H9 (cell line): ENCODE data around the gene CFAP47. TPM values are rescaled to one million over a fixed set of nuclear protein-coding genes. Genes with fewer than 3 reads are reported as not detected.

ENCODE experiments used
- DNase-seq: peaks from one replicate; pipeline ENCODE4 v3.0.0-alpha.2; 2017
- H2AFZ ChIP-seq: one replicate; pipeline ENCODE4 v1.6.1; 2013; ENCODE audit warnings: mild to moderate bottlenecking, low read length, control low read depth, moderate library complexity
- H2AK5ac ChIP-seq: 2 replicates; pipeline ENCODE4 v1.6.1; 2013; ENCODE audit warnings: low read length, control low read depth, mixed read lengths; ENCODE audit not compliant: insufficient read length
- H2BK120ac ChIP-seq: one replicate; pipeline ENCODE4 v1.6.1; 2013; ENCODE audit warnings: low read depth, mild to moderate bottlenecking, low read length, control low read depth, inconsistent platforms; ENCODE audit not compliant: poor library complexity, severe bottlenecking
- H2BK12ac ChIP-seq: 2 replicates; pipeline ENCODE4 v1.6.1; 2013; ENCODE audit warnings: low read length, control low read depth, mixed read lengths, low read depth; ENCODE audit not compliant: insufficient read length
- H2BK15ac ChIP-seq: 2 replicates; pipeline ENCODE4 v1.6.1; 2013; ENCODE audit warnings: low read depth, low read length, control low read depth
- H2BK20ac ChIP-seq: one replicate; pipeline ENCODE4 v1.6.1; 2013; ENCODE audit warnings: low read depth, mild to moderate bottlenecking, low read length, control low read depth, inconsistent platforms; ENCODE audit not compliant: poor library complexity, severe bottlenecking
- H2BK5ac ChIP-seq: 2 replicates; pipeline ENCODE4 v1.6.1; 2013; ENCODE audit warnings: low read length, control low read depth, mixed read lengths; ENCODE audit not compliant: insufficient read length
- H3K14ac ChIP-seq: 2 replicates; pipeline ENCODE4 v1.6.1; 2013; ENCODE audit warnings: low read length, control low read depth; ENCODE audit not compliant: insufficient read depth
- H3K18ac ChIP-seq: 2 replicates; pipeline ENCODE4 v1.6.1; 2013; ENCODE audit warnings: low read depth, mild to moderate bottlenecking, mixed read lengths, low read length, control low read depth; ENCODE audit not compliant: insufficient read length
- H3K23ac ChIP-seq: 2 replicates; pipeline ENCODE4 v1.6.1; 2013; ENCODE audit warnings: low read length, control low read depth, mixed read lengths, low read depth; ENCODE audit not compliant: insufficient read length
- H3K23me2 ChIP-seq: 2 replicates; pipeline ENCODE4 v1.6.1; 2013; ENCODE audit warnings: low read depth, mild to moderate bottlenecking, mixed read lengths, low read length, control low read depth; ENCODE audit not compliant: insufficient read length, poor library complexity, severe bottlenecking
- H3K27ac ChIP-seq: 2 replicates; pipeline ENCODE4 v1.5.1; 2013; ENCODE audit warnings: low read length, control low read depth, mixed read lengths, low read depth; ENCODE audit not compliant: insufficient read length
- H3K27me3 ChIP-seq: 2 replicates; pipeline ENCODE4 v1.6.1; 2013; ENCODE audit warnings: low read length, control low read depth, inconsistent platforms; ENCODE audit not compliant: insufficient read depth
- H3K4ac ChIP-seq: 2 replicates; pipeline ENCODE4 v1.6.1; 2013; ENCODE audit warnings: low read depth, mild to moderate bottlenecking, control low read depth, inconsistent platforms, low read length, moderate library complexity
- H3K4me1 ChIP-seq: 2 replicates; pipeline ENCODE4 v1.6.1; 2013; ENCODE audit warnings: low read length, control low read depth, inconsistent platforms; ENCODE audit not compliant: insufficient read depth
- H3K4me2 ChIP-seq: 2 replicates; pipeline ENCODE4 v1.6.1; 2013; ENCODE audit warnings: low read length, control low read depth, mixed read lengths; ENCODE audit not compliant: insufficient read length, insufficient read depth
- H3K56ac ChIP-seq: 2 replicates; pipeline ENCODE4 v1.6.1; 2013; ENCODE audit warnings: low read depth, mild to moderate bottlenecking, mixed read lengths, low read length, control low read depth; ENCODE audit not compliant: insufficient read length
- H3K79me1 ChIP-seq: 2 replicates; pipeline ENCODE4 v1.6.1; 2013; ENCODE audit warnings: low read depth, mild to moderate bottlenecking, moderate library complexity, low read length, control low read depth, inconsistent platforms; ENCODE audit not compliant: insufficient read depth, poor library complexity, severe bottlenecking
- H3K79me2 ChIP-seq: 2 replicates; pipeline ENCODE4 v1.6.1; 2013; ENCODE audit warnings: low read length, control low read depth, inconsistent platforms; ENCODE audit not compliant: insufficient read depth
- H3K9ac ChIP-seq: 2 replicates; pipeline ENCODE4 v1.6.1; 2013; ENCODE audit warnings: low read length, control low read depth, mixed read lengths; ENCODE audit not compliant: insufficient read length; ENCODE audit errors: extremely low read depth
- H3K9me3 ChIP-seq: one replicate; pipeline ENCODE4 v1.6.1; 2013; ENCODE audit warnings: low read depth, low read length, inconsistent platforms; ENCODE audit not compliant: control insufficient read depth
- H3T11ph ChIP-seq: one replicate; pipeline ENCODE4 v1.6.1; 2013; ENCODE audit warnings: mild to moderate bottlenecking, low read length, control low read depth, inconsistent platforms
- H4K20me1 ChIP-seq: one replicate; pipeline ENCODE4 v1.6.1; 2013; ENCODE audit not compliant: control insufficient read depth, insufficient read length, insufficient read depth
- H4K5ac ChIP-seq: 2 replicates; pipeline ENCODE4 v1.6.1; 2013; ENCODE audit warnings: low read depth, mild to moderate bottlenecking, mixed read lengths, low read length, control low read depth; ENCODE audit not compliant: insufficient read length
- H4K8ac ChIP-seq: replicated peaks from 2 replicates; pipeline ENCODE4 v1.6.1; 2013; ENCODE audit warnings: low read length, control low read depth, mixed read lengths, low read depth; ENCODE audit not compliant: insufficient read length
- H4K91ac ChIP-seq: 2 replicates; pipeline ENCODE4 v1.6.1; 2013; ENCODE audit warnings: low read depth, mild to moderate bottlenecking, moderate library complexity, mixed read lengths, low read length, control low read depth; ENCODE audit not compliant: insufficient read length
- H3K27ac Mint-ChIP-seq, 3 experiments: 2 replicates in 2 of 3; 3 replicates in 1 of 3; pipeline ENCODE4 v1.8.0; 2020 to 2021; ENCODE audit warnings: mixed read lengths in 3 of 3, mild to moderate bottlenecking in 1 of 3, moderate library complexity in 1 of 3
- H3K27me3 Mint-ChIP-seq: 2 replicates; pipeline ENCODE4 v1.8.0; 2021; ENCODE audit warnings: low read depth, mild to moderate bottlenecking, moderate library complexity, mixed read lengths
- H3K36me3 Mint-ChIP-seq, 3 experiments: 2 replicates in 2 of 3; 3 replicates in 1 of 3; pipeline ENCODE4 v1.8.0; 2020 to 2021; ENCODE audit warnings: low read depth in 3 of 3, mixed read lengths in 3 of 3; ENCODE audit not compliant: insufficient read depth in 1 of 3
- H3K4me1 Mint-ChIP-seq, 2 experiments: 2 replicates each; pipeline ENCODE4 v1.8.0; 2020; ENCODE audit warnings: mixed read lengths in 2 of 2
- H3K4me3 Mint-ChIP-seq, 2 experiments: 2 replicates in 1 of 2; 3 replicates in 1 of 2; pipeline ENCODE4 v1.8.0; 2020 to 2021; ENCODE audit warnings: mild to moderate bottlenecking in 2 of 2, mixed read lengths in 2 of 2, moderate library complexity in 1 of 2
- H3K9me3 Mint-ChIP-seq, 2 experiments: 2 replicates in 1 of 2; 3 replicates in 1 of 2; pipeline ENCODE4 v1.8.0; 2020; ENCODE audit warnings: mild to moderate bottlenecking in 2 of 2, mixed read lengths in 2 of 2, moderate library complexity in 1 of 2
- WGBS: extraction: QIAGEN DNeasy Blood & Tissue Kit; methylation state at CpG from one replicate; pipeline ENCODE4 v1.1.7; 2013; ENCODE audit warnings: missing lambda C conversion rate, low lambda C conversion rate, mixed read lengths; ENCODE audit not compliant: insufficient read length; ENCODE audit errors: extremely low coverage; 5-methylcytosine and 5-hydroxymethylcytosine counted together
- total RNA-seq: library from RNA; stranded (reverse); gene quantifications from 2 replicates; pipeline ENCODE4 v1.2.1, GENCODE V29; 2021
- TF ChIP-seq, protein P1 (sequence below): fragments of 200-600 bp; sonication (generic); conservative IDR thresholded peaks from 3 replicates; pipeline ENCODE4 v1.8.0; 2021; ENCODE audit warnings: antibody characterized with exemption, mild to moderate bottlenecking

Gene CFAP47
- total RNA-seq, 1 experiment from 2014 or later = not detected

DNA sequence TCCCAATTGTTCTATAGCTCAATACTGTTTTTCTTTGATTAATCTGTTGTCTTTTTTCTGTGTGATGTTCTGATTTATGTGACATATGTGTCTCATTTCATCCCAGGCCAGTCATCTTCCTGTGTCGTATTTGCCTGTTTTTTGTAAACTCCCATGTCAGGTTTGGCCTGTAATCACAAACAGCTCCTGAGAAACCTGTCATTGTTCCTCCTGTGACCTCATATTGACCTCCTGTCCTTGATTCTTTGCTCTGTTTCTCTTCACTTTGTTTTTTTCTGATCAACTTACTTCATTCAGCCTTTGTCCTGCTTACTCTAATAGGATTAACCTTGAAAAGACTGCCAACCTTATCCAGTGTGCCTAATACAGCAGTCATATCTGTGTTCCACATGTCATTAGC lies 438.3 kb downstream of the CFAP47 start:
- TF ChIP-seq, protein P1, sequence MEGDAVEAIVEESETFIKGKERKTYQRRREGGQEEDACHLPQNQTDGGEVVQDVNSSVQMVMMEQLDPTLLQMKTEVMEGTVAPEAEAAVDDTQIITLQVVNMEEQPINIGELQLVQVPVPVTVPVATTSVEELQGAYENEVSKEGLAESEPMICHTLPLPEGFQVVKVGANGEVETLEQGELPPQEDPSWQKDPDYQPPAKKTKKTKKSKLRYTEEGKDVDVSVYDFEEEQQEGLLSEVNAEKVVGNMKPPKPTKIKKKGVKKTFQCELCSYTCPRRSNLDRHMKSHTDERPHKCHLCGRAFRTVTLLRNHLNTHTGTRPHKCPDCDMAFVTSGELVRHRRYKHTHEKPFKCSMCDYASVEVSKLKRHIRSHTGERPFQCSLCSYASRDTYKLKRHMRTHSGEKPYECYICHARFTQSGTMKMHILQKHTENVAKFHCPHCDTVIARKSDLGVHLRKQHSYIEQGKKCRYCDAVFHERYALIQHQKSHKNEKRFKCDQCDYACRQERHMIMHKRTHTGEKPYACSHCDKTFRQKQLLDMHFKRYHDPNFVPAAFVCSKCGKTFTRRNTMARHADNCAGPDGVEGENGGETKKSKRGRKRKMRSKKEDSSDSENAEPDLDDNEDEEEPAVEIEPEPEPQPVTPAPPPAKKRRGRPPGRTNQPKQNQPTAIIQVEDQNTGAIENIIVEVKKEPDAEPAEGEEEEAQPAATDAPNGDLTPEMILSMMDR = no peak
- H4K20me1 ChIP-seq = no peaks in the 10 kb centered on the region
- no peak overlapping the region for H2BK120ac ChIP-seq
- no peak overlapping the region for H3K27ac Mint-ChIP-seq
- no peak overlapping the region for H3K18ac ChIP-seq
- H3K4me2 ChIP-seq = no peak overlapping the region
- H3K79me2 ChIP-seq = no peaks in the 10 kb centered on the region
- H3T11ph ChIP-seq = no peak overlapping the region
- no peak overlapping the region for H3K56ac ChIP-seq
- H2AK5ac ChIP-seq = no peak overlapping the region
- no peaks in the 10 kb centered on the region for H3K79me1 ChIP-seq
- H3K27ac ChIP-seq = no peak overlapping the region
- no peak overlapping the region for H2BK15ac ChIP-seq
- H2AFZ ChIP-seq = no peak overlapping the region
- WGBS = no CpG with 5 or more reads among the region's 1 CpG
- H3K36me3 Mint-ChIP-seq = peaks cover 0 to 5% (median 0%) of the 10 kb centered on the region in 3 experiments; a peak in 2 of 7 replicates
- H3K23ac ChIP-seq = no peak overlapping the region
- no peak overlapping the region for H2BK12ac ChIP-seq
- no peaks in the 10 kb centered on the region for H3K4me1 ChIP-seq
- no peak overlapping the region for H4K5ac ChIP-seq
- peaks cover 57 to 63% of the 10 kb centered on the region in 2 experiments for H3K9me3 Mint-ChIP-seq
- H2BK20ac ChIP-seq = no peak overlapping the region
- H3K9ac ChIP-seq = no peak overlapping the region
- H3K4ac ChIP-seq = no peak overlapping the region
- no peak overlapping the region for H3K14ac ChIP-seq
- no peaks in the 10 kb centered on the region for H3K23me2 ChIP-seq
- H3K4me1 Mint-ChIP-seq = no peaks in the 10 kb centered on the region
- no peak overlapping the region for H4K8ac ChIP-seq
- H3K27me3 ChIP-seq = no peaks in the 10 kb centered on the region
- H3K9me3 ChIP-seq = peaks cover 7% of the 10 kb centered on the region
- H4K91ac ChIP-seq = no peak overlapping the region
- H3K4me3 Mint-ChIP-seq = no peak overlapping the region
- H3K27me3 Mint-ChIP-seq = no peaks in the 10 kb centered on the region
- no peak for DNase-seq
- H2BK5ac ChIP-seq = no peak overlapping the region
